ENCODE data around the gene CRB2. TPM values are rescaled to one million over a fixed set of nuclear protein-coding genes. Genes with fewer than 3 reads are reported as not detected.

CRB2 gene
- total and polyA plus RNA-seq, 2 donors = 0.42 to 0.51 TPM

DNA sequence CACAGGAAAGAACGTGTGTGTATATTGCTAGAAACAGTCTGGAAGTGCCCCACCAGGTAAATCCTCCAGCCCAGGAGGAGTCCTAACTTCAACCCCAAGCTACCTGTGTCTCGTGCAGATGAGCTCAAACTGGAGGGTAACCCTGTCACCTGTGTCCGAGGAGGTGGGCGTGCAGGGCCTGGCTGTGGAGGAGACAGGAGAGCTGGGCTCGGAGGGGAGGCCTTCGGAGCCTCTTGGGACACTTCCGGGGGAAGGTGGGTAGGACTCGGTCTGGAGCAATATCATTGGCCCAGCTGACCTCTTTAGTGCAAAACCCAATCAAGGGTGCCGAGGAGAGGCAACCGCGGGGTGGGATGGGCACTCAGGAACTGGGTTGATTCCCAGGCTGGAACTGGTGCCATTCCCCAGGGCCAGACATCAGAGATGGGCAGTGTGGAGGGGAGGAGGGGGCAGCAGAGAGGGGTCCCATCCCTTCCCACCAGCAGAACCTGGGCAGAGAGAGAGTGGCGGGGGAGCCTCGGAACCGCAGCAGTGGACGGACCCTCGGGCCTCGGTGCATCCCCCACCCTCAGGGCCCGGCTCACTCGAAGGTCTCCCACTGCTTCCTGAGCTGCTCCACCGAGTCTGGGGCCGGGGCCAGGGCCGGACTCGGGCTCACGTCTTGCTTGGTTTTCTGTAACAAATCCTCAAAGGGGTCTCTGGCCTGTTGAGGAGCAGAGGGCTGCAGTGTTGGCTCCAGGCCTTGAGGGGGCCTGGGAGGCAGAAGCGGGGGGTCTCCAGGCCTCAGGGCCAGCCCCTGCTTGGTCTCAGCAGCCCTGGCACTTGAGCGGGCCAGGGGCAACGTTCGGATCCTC is 25.1 kb downstream of the CRB2 start:
- Histone ChIP-seq H3K4me1 (ENCODE audit: insufficient read depth) (no peaks in the 10 kb centered on the region), H3K4me3 (ENCODE audit: low read depth, low read length) (no peak overlapping the region), H3K27ac (ENCODE audit: low read depth) (no peak overlapping the region), H3K36me3 (ENCODE audit: insufficient read depth) (no peaks in the 10 kb centered on the region)
- WGBS = 90% methylated on average over 28 of the region's 28 CpGs
- DNase-seq (ENCODE audit: extremely low spot score) = no peak

DNA sequence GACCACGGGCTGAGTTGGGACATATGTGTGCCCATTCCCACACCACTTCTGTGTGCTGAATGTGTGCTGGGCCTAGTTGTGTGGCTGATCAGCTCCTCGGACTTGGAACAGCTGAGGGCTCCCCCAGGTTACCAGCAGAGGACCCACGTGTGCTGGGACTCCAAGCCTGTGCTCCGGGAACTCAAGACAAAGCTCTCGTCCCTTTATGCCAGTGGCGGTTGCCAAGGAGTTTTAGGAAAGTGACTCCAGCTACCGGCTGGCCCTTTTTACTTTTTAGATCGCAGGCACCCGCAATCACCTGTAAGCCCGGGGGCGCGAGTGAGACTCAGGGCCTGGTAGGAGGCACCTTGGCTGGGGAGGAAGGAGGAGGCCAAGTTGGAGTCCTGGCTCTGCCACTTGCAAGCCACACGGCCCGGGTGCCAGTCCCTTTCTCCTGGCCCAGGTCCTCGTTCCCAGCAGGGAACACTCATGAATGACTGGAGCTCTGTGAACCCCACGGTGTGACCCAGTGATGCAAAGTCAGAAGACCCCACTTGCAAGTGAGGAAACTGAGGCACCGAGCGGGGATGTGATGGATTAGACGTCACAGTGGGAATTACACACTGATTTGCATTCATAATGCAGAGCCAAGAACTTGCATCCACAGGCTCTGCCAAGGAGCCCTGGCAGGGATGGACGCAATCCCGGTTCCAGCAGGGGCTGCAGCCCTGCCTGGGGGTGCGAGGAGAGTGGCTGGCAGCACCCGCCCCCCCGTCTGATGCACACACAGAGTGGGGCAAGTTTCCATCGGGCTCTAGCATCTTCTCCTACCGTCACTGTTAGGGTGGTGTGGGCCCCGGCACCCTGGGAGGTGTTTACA is 26.9 kb downstream of the CRB2 start:
- no peaks in the 10 kb centered on the region for H3K4me1 ChIP-seq (ENCODE audit: insufficient read depth)
- no peaks in the 10 kb centered on the region for H3K36me3 ChIP-seq (ENCODE audit: insufficient read depth)
- WGBS = 93% methylated on average over 27 of the region's 27 CpGs
- H3K4me3 ChIP-seq (ENCODE audit: low read depth, low read length) = no peak overlapping the region
- no peak for DNase-seq (ENCODE audit: extremely low spot score)
- H3K27ac ChIP-seq (ENCODE audit: low read depth) = no peak overlapping the region

DNA sequence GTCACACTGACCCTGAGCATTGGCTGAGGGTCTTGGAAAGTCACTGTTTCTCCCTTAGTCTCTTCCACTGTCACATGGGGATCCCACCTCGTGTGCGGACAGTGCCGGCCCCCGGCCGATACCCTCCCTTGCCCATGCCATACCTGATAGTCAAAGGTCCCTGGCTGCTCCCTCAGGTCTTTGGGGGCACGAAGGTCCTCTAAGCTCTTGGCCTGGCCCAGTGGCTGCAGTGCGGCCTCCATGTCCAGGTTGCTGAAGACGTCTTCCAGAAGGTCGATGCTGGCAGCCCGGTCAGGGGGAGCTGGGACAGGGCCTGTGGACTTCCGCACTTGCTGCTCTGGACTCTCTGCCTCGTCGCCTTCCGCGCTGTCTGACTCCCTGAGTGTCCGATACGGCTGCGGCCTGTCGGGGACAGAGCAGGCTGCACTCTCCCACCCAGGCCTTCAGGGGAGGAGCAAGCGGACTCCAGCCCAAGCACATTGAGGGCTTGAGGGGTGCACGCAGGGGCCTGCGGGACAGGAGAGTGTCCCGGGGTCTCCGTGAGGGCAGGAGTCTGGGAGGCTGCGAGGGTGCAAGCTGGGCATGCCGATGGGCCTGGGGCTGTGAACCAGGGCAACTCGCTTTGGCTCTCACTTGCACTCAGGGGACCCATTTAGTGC is 27.6 kb downstream of the CRB2 start:
- Histone ChIP-seq H3K36me3 (ENCODE audit: insufficient read depth) (no peaks in the 10 kb centered on the region), H3K4me1 (ENCODE audit: insufficient read depth) (no peaks in the 10 kb centered on the region), H3K4me3 (ENCODE audit: low read depth, low read length) (no peak overlapping the region), H3K27ac (ENCODE audit: low read depth) (no peak overlapping the region)
- no peak for DNase-seq (ENCODE audit: extremely low spot score)
- 89% methylated on average over 27 of the region's 27 CpGs for WGBS

DNA sequence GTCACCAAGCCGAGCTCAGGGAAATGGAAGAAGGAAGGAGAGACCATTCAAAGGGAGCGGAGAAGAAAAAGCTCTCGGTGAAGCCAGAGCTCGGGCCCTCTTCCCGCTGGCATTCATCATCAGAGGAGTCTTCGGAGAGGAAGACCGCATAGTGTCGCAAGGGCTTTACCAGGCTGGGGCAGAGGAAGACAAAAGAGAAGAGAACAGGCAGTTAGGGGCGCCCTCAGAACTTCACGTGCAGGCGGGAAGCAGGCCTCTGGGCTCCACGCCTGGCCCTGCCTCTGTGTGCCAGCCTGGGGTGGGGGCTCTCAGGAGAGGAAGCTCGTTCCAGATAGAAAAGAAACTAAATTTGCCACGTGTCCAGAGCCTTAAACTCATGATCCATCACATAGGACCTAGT is 31.7 kb downstream of the CRB2 start:
- 82% methylated on average over 14 of the region's 14 CpGs for WGBS
- H3K4me3 ChIP-seq (ENCODE audit: low read depth, low read length) = no peak overlapping the region
- H3K36me3 ChIP-seq (ENCODE audit: insufficient read depth) = no peaks in the 10 kb centered on the region
- H3K27ac ChIP-seq (ENCODE audit: low read depth) = no peak overlapping the region
- no peaks in the 10 kb centered on the region for H3K4me1 ChIP-seq (ENCODE audit: insufficient read depth)
- DNase-seq (ENCODE audit: extremely low spot score) = no peak

DNA sequence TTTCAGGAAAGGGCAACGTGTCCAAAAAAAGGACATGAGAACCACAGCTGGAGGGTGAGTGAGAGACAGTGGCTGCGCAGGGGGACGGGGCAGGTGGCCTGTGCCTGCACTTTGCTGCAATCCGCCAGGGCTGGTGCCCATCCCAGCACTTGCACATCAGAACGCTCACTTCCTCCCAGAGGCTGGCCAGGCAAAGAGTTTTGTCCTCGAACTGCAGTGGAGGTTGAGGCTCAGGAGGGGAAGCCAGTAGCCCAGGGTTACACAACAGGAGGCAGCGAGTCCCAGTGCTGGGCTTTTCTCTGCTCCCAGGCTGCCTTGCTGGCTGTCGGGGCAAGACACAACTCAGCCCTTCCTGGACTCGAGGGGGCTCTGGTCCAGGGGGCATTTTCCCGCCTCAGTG is 33.1 kb downstream of the CRB2 start:
- Histone ChIP-seq H3K4me1 (ENCODE audit: insufficient read depth) (no peaks in the 10 kb centered on the region), H3K4me3 (ENCODE audit: low read depth, low read length) (no peak overlapping the region), H3K27ac (ENCODE audit: low read depth) (no peak overlapping the region), H3K36me3 (ENCODE audit: insufficient read depth) (no peaks in the 10 kb centered on the region)
- WGBS = 72% methylated on average over 10 of the region's 10 CpGs
- no peak for DNase-seq (ENCODE audit: extremely low spot score)

DNA sequence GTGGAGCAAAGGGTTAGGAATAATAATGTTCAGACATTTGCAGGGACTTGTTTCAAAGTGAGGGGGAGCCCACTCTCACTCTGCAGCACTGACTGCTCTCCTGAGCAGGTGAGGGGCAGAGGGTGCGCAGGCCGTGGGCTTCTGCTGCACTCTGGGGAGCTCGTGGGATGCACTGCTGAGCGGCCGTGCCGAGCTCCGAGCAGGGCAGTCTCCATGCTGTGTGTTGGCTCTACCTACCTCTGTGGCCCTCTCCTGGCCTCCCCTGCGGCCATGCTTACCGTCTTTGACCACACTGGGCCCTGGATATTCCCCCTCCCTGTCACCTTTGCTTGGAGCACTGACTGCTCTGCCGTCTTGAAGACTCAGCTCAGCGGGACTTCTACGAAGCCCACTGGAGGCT is 33.7 kb downstream of the CRB2 start:
- no peaks in the 10 kb centered on the region for H3K4me1 ChIP-seq (ENCODE audit: insufficient read depth)
- DNase-seq (ENCODE audit: extremely low spot score) = no peak
- 77% methylated on average over 12 of the region's 12 CpGs for WGBS
- H3K4me3 ChIP-seq (ENCODE audit: low read depth, low read length) = no peak overlapping the region
- no peak overlapping the region for H3K27ac ChIP-seq (ENCODE audit: low read depth)
- no peaks in the 10 kb centered on the region for H3K36me3 ChIP-seq (ENCODE audit: insufficient read depth)

DNA sequence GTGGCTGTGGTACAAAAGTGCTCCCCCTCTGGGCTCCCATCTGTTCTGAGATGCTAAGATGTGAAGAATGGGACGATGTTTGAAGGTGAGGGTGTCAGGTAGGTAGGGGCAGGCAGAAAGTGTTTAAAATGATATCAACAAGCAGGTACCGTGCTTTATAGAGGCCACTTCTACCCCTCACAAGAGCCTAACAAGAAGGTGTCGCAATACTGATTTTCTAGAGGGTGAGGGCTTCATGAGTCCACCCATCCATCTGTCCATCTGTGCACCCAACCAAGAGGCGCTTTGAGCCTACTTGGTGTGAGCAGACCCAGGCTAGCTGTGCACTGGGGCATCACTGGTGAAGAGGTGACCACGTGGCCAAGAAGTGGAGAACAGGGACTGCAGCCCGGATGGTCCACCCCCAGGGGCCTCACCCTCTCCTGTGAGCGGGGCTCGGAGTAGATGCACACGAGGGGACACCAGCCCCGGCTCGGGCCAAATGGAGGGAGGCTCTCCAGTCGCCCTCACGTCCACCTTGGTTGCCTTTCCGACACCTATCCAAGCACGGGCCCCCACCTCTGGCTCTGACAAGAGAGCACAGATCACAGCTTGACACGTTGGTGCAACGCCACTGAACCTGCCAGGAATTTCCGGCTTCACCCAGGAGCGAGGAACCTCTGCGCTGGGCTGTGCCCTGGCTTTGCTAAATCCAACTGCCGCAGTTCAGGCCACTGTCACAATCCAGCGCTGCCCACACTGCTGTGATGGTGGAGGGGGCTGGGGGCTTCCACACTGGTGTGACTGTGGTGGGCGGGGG is 34.5 kb downstream of the CRB2 start:
- H3K4me3 ChIP-seq (ENCODE audit: low read depth, low read length) = no peak overlapping the region
- no peaks in the 10 kb centered on the region for H3K36me3 ChIP-seq (ENCODE audit: insufficient read depth)
- no peak for DNase-seq (ENCODE audit: extremely low spot score)
- H3K27ac ChIP-seq (ENCODE audit: low read depth) = no peak overlapping the region
- WGBS = 87% methylated on average over 23 of the region's 23 CpGs
- H3K4me1 ChIP-seq (ENCODE audit: insufficient read depth) = no peaks in the 10 kb centered on the region

DNA sequence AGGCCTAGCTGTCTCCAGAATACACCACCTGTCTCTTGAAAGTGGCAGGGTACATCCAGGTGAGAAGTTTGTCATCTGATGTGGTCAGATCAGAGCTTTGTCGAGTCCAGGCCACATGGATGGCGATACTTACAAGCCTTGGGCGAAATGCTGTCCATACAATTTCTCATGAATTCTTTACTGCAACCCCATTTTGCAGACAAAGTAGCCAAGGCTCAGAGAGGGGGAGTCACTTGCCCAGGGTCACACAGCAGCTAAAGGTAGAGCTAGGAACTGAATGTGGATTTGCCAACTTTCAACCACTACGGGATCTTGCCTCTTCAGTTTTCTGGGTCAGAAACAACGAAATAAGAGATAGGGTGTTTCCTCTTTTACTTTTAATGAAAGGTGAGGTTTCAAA is 35.2 kb downstream of the CRB2 start:
- 83% methylated on average over 5 of the region's 5 CpGs for WGBS
- DNase-seq (ENCODE audit: extremely low spot score) = no peak
- Histone ChIP-seq H3K4me1 (ENCODE audit: insufficient read depth) (no peaks in the 10 kb centered on the region), H3K27ac (ENCODE audit: low read depth) (no peak overlapping the region), H3K36me3 (ENCODE audit: insufficient read depth) (no peaks in the 10 kb centered on the region), H3K4me3 (ENCODE audit: low read depth, low read length) (no peak overlapping the region)

DNA sequence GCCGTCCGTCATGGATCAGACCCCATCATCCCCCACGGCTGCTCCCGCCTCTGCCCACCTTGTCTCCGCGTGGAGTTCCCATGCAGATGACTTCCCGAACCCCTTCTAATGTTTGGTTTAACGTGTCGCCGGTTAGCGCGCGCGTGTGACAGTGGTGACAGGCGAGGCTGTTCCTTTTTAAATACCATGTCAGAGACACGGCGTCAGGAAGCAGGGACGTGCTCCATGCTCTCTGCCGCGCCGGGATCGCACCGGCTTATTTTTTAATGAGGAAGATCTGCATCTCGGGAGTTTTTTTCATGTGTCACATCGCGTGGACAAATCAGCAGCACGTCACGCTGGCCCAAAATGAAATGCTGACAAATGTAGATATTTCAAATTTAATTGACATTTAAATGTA is 35.9 kb downstream of the CRB2 start:
- DNase-seq (ENCODE audit: extremely low spot score) = no peak
- no peak overlapping the region for H3K4me3 ChIP-seq (ENCODE audit: low read depth, low read length)
- no peak overlapping the region for H3K27ac ChIP-seq (ENCODE audit: low read depth)
- WGBS = 85% methylated on average over 28 of the region's 28 CpGs
- no peaks in the 10 kb centered on the region for H3K4me1 ChIP-seq (ENCODE audit: insufficient read depth)
- H3K36me3 ChIP-seq (ENCODE audit: insufficient read depth) = no peaks in the 10 kb centered on the region

DNA sequence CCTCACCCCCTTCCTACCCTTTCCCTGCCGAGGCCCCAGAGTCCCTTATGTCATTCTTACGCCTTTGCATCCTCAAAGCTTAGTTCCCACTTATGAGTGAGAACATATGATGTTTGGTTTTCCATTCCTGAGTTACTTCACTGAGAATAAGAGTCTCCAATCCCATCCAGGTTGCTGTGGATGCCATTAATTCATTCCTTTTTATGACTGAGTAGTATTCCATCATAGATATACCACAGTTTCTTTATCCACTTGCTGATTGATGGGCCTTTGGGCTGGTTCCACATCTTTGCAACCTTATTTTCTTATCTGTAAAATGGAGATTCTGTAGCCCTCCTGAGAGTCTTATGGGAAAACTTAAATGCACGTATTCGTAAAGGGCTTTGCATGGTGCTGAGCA is 36.8 kb downstream of the CRB2 start:
- Histone ChIP-seq H3K4me1 (ENCODE audit: insufficient read depth) (no peaks in the 10 kb centered on the region), H3K4me3 (ENCODE audit: low read depth, low read length) (no peak overlapping the region), H3K36me3 (ENCODE audit: insufficient read depth) (no peaks in the 10 kb centered on the region), H3K27ac (ENCODE audit: low read depth) (no peak overlapping the region)
- 86% methylated on average over 4 of the region's 4 CpGs for whole genome bisulfite sequencing
- DNase-seq (ENCODE audit: extremely low spot score) = no peak

DNA sequence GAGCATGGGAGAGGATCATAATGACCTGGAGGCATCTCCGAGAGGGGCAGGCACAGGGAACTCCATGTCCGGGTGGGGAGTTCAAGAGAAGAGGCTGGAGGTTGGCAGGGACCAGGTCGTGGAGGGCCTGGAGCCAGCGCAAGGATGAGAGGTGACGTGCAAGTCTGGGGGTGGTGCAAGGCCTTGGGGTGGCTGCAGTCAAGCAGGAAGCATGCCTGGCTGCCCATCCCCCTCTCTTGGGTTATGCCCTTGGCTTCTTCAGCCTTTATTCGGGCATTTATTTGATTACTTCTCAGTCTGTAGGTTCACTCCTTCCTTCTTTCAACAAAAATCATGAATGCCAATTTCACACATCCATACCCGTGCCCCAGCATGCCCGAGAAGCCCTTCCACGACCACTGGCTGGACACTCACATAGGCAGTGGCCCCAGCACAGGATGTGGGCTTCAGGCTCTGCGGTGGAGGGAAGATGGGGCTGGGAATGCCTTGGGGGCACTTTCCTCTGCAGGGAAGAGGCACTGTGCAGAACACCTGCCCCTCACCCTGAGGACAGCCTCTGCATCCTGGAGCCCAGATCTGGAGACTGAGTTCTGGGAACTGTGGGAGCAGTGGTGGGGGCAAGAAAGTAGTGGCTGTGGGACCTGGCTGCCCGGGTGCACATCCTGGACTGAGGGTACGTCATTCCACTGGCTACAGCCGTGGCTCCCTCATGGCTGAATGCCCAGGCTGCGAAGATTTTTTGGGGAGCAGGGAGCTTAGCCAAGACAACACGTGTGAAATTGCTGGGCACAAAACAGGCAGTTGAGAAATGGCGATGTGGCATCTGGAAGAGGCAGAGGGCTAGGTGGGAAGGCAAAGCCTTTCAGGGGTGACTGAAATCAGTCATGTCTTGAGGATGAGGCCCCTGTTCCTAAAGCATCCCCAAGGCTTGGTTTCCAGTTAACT is 38.6 kb downstream of the CRB2 start:
- DNase-seq (ENCODE audit: extremely low spot score) = no peak
- no peak overlapping the region for H3K4me3 ChIP-seq (ENCODE audit: low read depth, low read length)
- no peak overlapping the region for H3K27ac ChIP-seq (ENCODE audit: low read depth)
- no peaks in the 10 kb centered on the region for H3K4me1 ChIP-seq (ENCODE audit: insufficient read depth)
- H3K36me3 ChIP-seq (ENCODE audit: insufficient read depth) = no peaks in the 10 kb centered on the region
- WGBS = 85% methylated on average over 16 of the region's 16 CpGs

DNA sequence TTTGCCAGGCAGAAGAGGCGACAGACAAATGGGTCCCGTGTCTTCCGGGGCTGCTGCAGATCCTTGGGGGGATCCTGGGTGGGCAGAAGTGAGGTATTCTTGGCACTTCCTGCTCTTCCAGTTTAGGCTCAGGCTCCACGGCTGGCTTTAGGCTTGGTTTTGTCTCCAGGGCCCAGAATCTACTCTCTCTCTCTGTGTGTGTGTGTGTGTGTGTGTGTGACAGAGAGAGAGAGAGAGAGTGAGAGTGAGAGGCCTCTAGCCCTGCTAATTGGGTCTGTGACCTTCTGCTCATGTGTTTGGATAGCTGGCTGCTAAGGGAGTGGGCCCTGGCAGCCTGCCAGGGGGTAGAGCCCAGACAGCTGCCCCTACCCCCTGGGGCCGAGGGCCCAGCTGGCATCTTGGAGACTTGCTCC is 39.3 kb downstream of the CRB2 start:
- no peak for DNase-seq (ENCODE audit: extremely low spot score)
- no peaks in the 10 kb centered on the region for H3K4me1 ChIP-seq (ENCODE audit: insufficient read depth)
- 73% methylated on average over 5 of the region's 5 CpGs for WGBS

More for the DNA sequence above, 39.3 kb downstream of the CRB2 start:
- no peak overlapping the region for H3K27ac ChIP-seq (ENCODE audit: low read depth)
- H3K36me3 ChIP-seq (ENCODE audit: insufficient read depth) = no peaks in the 10 kb centered on the region
- H3K4me3 ChIP-seq (ENCODE audit: low read depth, low read length) = no peak overlapping the region
